ENCODE results near the gene INAVA.
A peak's percentile ranks its signal among the peaks of the same experiment; 100 is the strongest.

Gene INAVA

GRCh38 chr1:200894712-200895442, at the start of gene INAVA:
TSS of gene INAVA (plus strand) at chr1:200894900. CDS start at chr1:200898401, 3,501 bp downstream.
- no peak for DNase-seq

- no peak for DNase-seq
These were observed 49.3 kb upstream of the INAVA start for GRCh38 chr1:200845360-200845759.

- DNase-seq, result no peak
These were observed 48.3 kb upstream of the INAVA start for GRCh38 chr1:200846398-200846797.

- no peak for DNase-seq
These were observed 45.3 kb upstream of the INAVA start for GRCh38 chr1:200849430-200849829.

- no peak for DNase-seq
These were observed 44.1 kb upstream of the INAVA start for GRCh38 chr1:200850554-200850953.

- no peak for DNase-seq
These were observed 37.9 kb upstream of the INAVA start for GRCh38 chr1:200856716-200857357.

- no peak for DNase-seq
These were observed 36.9 kb upstream of the INAVA start for GRCh38 chr1:200857804-200858203.

- no peak for DNase-seq
These were observed 32.6 kb upstream of the INAVA start for GRCh38 chr1:200861937-200862647.

- DNase-seq, result peak; percentile 77
These were observed 31.8 kb upstream of the INAVA start for GRCh38 chr1:200862713-200863415.

- no peak for DNase-seq
These were observed 28.6 kb upstream of the INAVA start for GRCh38 chr1:200866116-200866515.

GRCh38 chr1:200866521-200866920, 28.2 kb upstream of the INAVA start:
- DNase-seq, result no peak

GRCh38 chr1:200867018-200867811, 27.5 kb upstream of the INAVA start:
- DNase-seq, result no peak

- no peak for DNase-seq
These were observed 25.3 kb upstream of the INAVA start for GRCh38 chr1:200869376-200869752.

GRCh38 chr1:200869753-200870391, 24.8 kb upstream of the INAVA start:
- no peak for DNase-seq

- DNase-seq, result no peak
These were observed 22.1 kb upstream of the INAVA start, which contains the start of gene GPR25 for GRCh38 chr1:200872446-200873115. TSS of gene GPR25 (plus strand) at chr1:200872981. CDS start at chr1:200873038, 57 bp downstream.

- no peak for DNase-seq
These were observed 21.5 kb upstream of the INAVA start for GRCh38 chr1:200873116-200873670.

- DNase-seq, result no peak
These were observed 20.9 kb upstream of the INAVA start for GRCh38 chr1:200873671-200874397.

- DNase-seq, result no peak
These were observed 20.0 kb upstream of the INAVA start for GRCh38 chr1:200874694-200875093.

GRCh38 chr1:200875416-200875815, 19.3 kb upstream of the INAVA start:
- no peak for DNase-seq

GRCh38 chr1:200877010-200877409, 17.7 kb upstream of the INAVA start:
- no peak for DNase-seq

All from DMS 273 treated with DMSO at 0.1 percent for 48 hours (cell line).